Neural progenitor cell (in vitro differentiated cells): ENCODE results near the gene SRGAP2B.
"Not testable (repeated sequence)": the region's sequence is repeated elsewhere in the genome, so short reads cannot be mapped to it uniquely, and the experiment has no call there.

Experiments used
- CTCF ChIP-seq: fragments of 200-600 bp; sonication (generic); IDR thresholded peaks from 2 replicates; pipeline ENCODE4 v1.5.1; 2017; ENCODE audit warnings: antibody characterized with exemption, mild to moderate bottlenecking
- EZH2 ChIP-seq: fragments of 200-600 bp; sonication (generic); IDR thresholded peaks from 2 replicates; pipeline ENCODE4 v1.6.1; 2017; ENCODE audit warnings: antibody characterized with exemption, mild to moderate bottlenecking, moderate library complexity
- EZH2phosphoT487 ChIP-seq: fragments of 200-600 bp; sonication (generic); IDR thresholded peaks from 2 replicates; pipeline ENCODE4 v1.6.1; 2017; ENCODE audit warnings: antibody characterized with exemption

- not testable (repeated sequence) for TF ChIP-seq CTCF, EZH2, EZH2phosphoT487
Measured at GRCh38 chr1:145033523-145033922, 61.6 kb downstream of the SRGAP2B start.
